Prostate gland (tissue), 2 donors: ENCODE results near the gene SF1.

Experiments used
- CTCF ChIP-seq, 4 experiments: fragments of 200-600 bp in 2 of 4; fragments of 450-650 bp in 2 of 4; sonication (generic) in 2 of 4; IDR thresholded peaks; 1 replicate in 3 of 4; 2 replicates in 1 of 4; pipeline ENCODE4 v1.5.1; 2016 to 2019; ENCODE audit warnings: antibody characterized with exemption in 4 of 4, mild to moderate bottlenecking in 2 of 4, moderate library complexity in 2 of 4
- POLR2A ChIP-seq: fragments of 450-650 bp; IDR thresholded peaks from one replicate; pipeline ENCODE4 v1.6.1; 2016; ENCODE audit warnings: antibody characterized with exemption, mild to moderate bottlenecking

GRCh38 chr11:64753019-64753379 is 25.3 kb downstream of the SF1 start:
- TF ChIP-seq CTCF (IDR thresholded peaks at IDR 0.05) (no peak), POLR2A (no peak)
